NOMO-1 (cell line): ENCODE measurements around the gene FCAMR.
"Not testable (repeated sequence)": the region's sequence is repeated elsewhere in the genome, so short reads cannot be mapped to it uniquely, and the experiment has no call there.

ENCODE experiments used
- DNase-seq, 2 experiments: peaks; one replicate each; lab custom pipeline; 2025; ENCODE audit not compliant: unreplicated experiment in 2 of 2; lab: John Stamatoyannopoulos, UW

FCAMR gene

DNA sequence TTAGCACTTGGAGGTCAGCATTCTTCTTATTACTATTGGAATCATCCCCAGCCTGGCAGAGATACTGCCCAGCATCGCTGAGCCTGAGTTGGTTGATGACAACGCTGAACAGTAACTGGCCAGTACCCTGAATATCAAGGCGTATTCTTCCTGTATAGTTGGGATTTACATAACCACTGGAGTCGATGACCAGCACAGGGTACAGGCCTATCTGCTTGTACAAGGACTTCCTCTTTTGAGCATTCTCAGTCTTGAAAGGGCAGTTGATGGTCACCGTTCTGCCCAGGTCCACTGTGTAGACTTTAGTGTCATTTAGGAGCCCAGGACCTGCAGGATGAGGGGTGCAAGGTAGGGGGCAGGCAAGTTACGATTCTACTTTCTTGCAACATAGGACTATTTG, 32.8 kb downstream of the FCAMR start:
- no peak for DNase-seq

DNA sequence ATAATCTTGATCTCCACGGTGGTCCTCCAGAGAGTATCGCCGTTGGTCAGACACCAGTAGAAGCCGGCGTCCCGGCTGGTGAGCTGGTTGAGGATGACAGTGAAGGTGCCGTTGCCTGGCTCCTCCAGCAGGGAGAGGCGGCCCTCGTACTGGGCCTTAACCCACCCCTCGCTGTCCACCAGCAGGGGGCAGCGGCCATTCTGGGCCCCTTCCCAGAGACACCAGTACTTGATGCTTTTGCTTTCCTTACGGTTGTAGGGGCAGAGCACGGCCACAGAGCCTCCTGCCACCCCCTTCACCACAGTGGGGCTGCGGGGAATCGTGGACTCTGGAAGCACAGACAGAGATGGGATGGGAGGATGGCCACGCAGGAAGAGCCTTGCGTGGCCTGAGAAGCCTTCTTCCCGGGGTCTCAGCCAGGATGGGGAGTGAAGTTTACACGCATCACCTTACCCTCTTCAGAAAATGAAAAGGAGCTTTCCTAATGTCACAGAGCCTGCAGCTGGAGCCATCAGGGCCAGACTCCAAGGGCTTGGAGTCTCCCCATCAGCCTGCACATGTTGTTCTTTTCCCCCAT, 34.7 kb downstream of the FCAMR start:
- DNase-seq = peak; percentile 39 to 72

DNA sequence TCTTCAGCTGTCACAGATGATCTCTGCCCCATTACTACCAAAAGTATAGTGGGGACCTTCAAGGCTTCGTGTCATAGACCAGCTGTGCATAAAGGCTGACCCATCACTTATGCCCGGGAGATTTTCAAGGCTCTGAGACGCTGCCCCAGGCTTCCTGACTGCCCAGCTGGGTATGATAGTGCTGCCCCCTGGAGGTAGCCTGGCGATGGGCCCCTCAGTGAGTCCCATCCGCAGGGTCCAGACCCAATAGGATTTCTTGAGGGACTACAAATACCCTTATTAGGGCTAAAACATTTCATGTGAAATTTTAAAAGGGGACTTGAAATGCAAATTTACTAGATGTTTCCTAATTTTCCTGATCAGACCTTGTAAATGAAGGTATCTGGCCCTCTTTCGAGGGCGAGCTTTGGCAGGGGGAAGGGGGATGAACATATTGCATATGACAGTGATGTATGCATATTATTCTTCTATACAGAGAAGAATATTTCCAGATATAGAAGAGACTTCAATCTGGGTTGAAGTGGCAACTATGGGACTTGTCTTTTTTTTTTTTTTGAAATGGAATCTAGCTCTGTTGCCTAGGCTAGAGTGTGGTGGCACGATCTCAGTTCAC, 36.8 kb downstream of the FCAMR start:
- DNase-seq = peak in 1 of 2 experiments; percentile 42

DNA sequence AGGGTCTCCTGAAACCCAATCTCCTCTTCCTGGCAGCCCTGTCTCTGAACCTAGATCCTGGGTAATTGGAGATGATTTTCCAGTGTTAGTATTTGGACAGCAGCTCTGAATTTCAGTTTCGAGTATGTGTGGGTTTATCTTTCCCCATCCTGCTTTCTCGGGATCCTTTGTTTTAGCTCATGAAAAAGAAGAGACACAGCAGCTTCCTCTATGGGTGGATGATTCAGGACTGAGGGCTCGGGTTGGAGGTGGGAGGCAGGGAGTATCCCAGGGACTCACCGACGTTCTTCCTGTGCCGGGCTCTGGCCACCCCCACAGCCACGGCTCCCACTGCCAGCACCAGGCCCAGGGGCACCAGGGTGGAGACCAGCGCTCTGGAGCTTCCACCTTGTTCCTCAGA, 38.1 kb downstream of the FCAMR start:
- DNase-seq = no peak

DNA sequence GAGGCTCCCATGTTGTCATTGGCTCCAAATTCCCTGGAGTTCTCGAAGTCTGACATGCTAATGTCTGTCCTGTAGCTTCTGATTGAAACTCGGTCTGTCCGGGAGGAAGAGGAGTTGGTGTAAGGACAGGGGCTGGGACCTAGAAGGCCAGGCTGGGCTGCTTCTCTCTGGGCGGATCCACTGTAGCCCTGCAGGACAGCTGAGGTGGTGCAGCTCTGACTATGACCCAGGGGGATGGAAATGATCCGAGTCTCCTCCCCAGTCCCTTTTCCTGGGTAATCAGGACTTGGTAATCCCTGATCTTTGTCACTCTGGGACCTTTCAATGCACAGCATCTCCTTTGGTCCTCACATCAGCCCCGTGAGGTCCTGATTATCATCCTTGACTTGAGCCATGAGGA, 38.6 kb downstream of the FCAMR start:
- no peak for DNase-seq

DNA sequence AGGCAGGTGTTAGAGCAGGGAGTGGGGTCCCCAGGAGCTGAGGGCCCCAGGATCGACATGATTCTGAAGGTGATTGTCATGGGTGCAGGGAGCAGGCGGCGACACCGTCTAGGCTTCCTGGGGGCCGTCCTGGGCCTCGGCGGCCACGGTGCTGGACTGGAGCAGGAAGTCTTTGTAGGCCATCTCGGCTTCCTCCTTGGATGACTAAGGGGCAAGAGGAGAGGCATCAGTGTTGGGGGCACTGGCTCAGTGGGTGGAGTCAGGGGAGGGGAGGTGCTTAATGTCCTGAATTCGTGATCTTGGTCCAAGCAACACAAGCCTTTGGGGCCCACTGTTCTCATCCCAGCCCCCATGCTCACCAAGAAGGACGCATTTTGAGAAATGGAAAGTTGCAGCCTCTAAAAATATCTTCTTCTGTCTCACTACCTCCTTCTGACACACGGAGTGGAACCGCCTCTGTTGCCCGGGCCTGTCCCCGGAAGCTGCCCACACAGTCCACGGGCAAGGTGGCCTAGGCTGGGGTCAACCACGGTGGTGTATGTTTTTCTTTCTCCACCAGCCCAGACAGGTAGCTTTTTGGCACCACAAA, 40.0 kb downstream of the FCAMR start:
- DNase-seq = peak; percentile 65 to 74

DNA sequence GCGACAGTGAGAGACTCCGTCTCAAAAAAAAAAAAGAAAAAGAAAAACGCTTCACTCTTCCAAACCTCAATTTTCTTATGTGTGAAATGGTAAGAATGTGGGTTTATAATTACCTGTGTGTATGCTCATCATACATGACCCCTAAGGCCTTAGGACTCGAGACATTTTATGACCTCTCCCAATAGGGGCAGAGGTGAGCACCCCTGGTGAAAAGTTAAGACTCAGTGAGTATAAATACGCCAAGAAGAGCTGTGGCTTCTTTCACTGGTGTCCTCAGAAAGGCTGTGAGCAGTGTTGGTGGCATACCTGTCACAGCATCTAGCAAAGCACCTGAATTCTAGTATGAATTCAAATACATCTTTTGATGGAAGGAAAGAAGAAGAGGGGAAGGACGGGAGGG, 40.7 kb downstream of the FCAMR start:
- DNase-seq = no peak

DNA sequence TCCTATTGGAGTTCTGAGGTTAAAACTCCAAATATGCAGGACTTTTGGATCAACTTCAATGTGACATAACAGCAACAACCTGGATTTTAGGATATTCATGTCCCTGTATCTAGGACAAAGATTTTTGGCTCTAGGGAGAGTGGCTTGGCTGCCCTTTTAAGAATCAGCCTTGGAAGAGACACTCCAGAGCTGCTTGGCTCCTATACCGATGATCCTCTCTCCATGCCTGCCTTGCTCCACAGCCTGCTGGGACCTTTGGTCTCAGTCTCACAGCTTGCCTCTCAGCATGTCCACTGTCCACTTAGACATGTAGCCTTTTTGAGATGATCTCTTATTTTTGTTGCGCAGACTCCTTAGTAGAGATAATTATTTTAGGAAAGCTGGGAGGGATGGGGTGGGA, 44.0 kb downstream of the FCAMR start:
- no peak for DNase-seq

DNA sequence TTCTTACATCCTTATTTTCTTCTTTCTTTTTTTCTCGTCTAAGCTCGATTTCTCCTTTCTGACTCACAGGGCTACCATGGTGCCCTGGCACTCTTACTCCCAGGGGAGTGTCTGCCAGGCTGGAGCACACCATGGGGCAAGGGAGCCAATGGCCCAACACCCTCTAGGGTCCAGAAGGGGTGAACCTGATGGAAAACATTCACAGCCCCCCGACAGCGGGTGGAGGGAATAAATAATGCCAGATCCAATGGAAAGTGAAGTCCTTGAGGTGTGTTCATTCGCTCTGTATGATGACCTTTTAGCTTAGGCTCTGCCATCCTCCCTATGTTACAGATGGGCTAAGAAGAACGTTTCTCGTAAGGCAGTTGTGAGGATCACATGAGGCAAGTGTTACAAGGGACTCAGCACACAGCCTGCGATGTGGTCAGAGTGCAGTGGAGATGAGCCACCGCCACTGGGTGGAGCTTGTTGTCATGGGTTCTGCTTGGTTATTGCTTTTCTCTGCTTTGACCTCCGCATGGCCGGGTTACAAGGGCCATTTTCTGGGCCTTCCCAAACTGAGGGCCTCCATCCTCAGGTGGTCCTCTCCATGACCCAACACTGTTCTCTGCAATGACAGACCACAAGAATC, 45.0 kb downstream of the FCAMR start:
- DNase-seq = peak in 1 of 2 experiments; percentile 49

DNA sequence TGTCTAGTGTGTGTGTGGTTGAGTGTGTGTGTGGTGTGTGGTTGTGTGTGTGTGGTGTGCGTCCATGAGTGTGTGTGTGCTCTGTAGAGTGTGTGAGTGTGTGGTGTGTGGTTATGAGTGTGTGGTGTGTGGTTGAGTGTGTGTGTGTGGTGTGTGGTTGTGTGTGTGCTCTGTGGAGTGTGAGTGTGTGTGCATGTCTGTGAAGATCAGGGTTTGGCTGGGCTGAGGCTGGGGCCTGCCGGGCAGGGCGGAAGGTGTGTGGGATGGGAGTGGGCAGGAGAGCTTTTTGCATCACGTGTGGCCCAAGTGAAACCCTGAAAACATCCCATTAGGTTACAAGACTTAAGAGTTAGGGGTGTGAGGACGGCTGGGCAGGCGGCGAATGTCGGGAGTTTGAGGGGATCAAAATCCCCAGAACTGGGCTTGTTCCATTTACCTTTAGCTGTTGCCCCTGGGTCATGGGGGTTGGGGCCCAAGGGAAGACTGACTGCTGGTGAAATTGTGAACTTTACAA, 45.6 kb downstream of the FCAMR start:
- DNase-seq = peak in 1 of 2 experiments; percentile 28

DNA sequence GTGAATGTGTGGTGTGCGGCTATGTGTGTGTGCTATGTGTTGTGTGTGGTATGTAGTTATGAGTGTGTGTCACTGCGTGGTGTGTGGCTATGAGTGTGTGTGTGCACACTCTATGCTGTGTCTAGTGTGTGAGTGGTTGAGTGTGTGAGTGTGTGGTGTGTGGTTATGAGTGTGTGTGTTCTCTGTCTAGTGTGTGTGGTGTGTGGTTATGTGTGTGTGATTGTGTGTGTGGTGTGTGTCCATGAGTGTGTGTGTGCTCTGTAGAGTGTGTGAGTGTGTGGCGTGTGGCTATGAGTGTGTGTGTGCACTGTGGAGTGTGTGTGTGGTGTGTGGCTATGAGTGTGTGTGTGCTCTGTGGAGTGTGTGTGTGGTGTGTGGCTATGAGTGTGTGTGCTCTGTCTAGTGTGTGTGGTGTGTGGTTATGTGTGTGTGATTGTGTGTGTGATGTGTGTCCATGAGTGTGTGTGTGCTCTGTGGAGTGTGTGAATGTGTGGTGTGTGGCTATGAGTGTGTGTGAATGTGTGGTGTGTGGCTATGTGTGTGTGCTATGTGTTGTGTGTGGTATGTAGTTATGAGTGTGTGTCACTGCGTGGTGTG, 46.2 kb downstream of the FCAMR start:
- DNase-seq = not testable (repeated sequence)

DNA sequence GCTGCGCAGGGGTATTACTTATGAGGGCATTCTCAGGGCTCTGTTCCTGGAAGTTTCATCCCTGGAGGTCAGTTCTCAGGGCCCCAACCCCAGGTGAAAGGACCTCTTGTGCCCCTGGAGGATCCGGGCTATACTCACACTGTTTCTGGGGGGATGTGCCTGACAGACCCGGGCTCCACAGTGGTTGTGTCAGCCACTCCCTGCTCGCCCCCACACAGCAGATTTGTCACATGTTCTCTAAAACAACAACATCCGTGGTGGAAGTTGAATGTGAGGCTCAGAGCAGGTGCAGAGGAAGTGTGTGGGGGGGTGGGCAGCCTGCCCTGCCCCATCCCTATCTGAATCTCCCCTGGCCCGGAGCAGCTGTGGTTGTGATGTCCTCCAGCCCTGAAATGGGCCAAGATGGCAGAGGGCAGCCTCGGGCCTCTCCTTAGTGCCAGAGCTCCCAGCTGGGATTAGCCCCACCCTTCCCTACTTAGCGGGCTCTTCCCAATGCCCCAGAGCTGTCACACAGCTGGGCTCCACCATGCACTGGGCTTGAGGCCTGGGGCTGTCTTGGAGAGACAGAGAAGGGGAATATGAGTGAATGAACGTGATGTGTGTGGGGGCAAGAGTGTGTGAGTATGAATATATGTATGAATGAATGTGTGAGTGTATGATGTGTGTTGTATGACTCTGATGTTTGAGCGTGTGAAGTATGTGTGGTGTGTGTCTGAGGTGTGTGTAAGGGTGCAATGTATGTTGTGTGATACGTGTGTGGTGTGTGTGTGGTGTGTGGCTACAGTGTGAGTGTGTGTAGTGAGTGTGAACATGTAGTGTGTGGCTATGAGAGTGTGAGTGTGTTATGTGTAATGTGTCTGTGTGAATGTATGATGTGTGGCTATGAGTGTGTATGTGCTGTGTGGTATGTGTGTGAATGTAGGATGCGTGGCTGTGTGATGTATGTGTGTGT, 47.0 kb downstream of the FCAMR start:
- DNase-seq = peak in 1 of 2 experiments; percentile 16

DNA sequence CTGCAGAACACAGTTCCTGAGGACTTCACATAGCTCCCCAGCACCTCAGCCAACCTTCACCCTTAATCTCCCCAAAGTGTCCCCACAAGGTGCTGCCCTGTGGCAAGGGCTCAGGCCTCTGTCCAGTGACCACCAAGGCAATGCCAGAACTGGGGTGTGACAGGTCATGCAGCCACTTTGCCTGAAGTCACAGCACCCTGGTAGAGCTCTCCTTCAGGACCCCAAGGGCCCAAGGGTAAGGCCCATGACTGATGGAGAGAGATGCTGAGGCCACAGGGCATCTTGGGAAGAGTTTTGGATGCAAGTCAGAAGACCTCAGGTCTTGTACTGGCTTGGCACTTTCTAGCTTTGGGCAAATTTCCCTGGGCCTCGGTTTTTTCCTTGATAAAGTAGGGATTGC, 47.7 kb downstream of the FCAMR start:
- no peak for DNase-seq

DNA sequence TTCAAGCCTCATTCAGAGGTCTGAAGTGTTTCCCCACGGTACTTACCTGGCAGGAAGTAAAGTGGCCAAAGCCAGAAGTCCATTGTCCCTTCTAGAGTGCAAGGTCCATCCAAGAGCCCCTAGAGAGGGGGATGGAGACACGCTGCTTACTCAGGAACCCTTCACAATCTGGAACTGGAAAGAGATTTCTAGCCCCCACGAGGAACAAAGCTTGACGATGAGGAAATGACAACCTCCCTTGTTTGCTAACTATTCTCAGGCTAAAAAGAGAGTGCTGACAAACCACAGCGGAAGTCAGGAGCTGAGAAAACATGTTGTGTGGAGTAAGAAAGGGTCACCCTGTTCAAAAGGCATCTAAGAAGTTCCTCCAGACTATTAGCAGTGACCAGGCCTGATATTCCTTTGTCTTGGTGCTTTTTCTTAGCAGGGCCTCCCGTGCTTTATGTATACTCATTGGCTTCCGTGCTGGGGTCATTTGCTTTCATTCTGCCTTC, 48.4 kb downstream of the FCAMR start, which contains the start of gene FCMR:
FCMR (minus strand) TSS at position 170 of the 494 bp plus-strand sequence; CDS start at position 83, 87 bp downstream.
- peak; percentile 80 to 92 for DNase-seq

DNA sequence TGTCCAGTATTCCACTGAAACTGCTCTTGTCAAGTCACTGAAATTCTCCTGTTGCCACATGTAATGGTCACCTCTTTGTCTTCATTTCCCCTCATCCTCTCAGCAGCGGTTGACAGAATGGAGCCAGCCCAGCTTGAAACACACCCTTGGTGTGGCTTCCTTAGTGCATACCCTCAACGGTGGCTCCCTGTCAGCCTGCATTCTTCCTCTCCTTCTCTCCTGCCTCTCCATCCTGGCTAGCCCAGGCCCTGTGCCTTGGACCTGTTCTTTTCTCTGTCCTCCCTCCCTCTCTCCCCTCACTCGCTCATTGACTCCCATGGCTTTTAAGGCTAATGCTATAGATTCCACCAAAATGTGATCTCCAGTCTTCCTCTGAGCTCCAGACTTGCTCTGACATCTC, 52.2 kb downstream of the FCAMR start:
- DNase-seq = no peak

DNA sequence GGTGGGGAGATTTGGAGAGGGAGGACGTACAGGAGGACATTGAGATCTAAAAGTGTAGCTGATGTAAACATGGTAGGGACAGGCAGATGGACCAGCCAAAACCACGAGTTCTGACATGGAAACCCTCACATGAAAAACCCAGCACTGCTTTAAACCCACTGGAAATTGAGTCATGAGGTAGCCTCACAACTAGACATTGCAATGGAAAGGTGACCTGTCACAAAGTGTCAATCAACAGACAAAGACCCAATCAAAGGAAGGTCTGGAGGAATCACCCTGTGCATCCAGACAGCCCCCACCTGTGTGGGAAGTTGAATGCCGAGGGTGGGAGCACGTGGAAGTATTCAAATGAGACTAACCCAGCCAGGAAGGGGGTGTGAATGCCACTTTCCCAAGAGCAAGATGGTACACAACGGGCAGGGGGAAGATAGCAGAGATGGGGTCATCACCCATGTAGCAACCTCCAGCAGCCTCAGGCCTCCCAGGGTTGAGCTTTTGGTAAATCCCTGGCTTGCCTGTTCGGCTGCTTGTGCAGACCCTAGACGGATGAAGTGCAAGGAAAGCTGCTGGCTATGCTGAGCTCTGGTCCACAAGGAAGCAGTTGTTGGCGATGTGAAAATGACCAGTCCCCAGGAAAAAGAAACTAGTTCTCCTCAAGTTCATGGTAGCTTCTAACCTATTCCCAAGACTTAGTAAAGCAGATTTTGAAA, 54.1 kb downstream of the FCAMR start:
- no peak for DNase-seq

DNA sequence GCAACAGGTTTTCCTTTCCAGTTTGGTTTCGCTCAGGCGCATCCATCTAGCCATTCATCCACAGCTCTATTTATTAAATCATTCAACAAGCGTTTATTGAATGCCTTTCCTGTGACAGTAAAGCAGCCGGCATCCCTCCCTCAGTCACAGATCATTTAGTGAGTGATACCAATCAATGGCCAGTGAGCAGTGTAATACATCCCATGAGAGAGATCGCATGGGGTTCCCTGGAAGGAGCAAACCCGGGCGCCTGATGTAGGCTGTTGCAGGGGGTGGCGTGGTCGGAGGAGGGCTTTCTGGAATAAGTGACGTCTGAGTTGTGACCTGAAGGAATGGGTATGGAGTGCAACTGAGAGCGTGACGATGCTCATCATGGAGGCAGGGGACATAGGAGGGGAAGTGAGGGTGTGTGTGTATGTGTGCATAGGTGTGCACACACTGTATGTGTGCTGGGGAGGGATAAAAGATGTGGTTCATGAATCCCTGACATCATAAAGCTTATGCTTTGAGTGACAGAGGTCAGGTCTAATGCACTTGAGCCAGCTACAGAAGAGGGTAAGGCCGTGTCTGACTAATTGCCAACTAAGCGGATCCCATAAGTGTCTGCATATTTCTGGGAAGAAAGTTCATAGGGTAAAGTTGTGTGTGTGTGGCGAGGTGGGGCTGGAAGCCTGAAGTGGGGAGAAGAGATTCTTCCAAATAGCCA, 55.1 kb downstream of the FCAMR start:
- no peak for DNase-seq

DNA sequence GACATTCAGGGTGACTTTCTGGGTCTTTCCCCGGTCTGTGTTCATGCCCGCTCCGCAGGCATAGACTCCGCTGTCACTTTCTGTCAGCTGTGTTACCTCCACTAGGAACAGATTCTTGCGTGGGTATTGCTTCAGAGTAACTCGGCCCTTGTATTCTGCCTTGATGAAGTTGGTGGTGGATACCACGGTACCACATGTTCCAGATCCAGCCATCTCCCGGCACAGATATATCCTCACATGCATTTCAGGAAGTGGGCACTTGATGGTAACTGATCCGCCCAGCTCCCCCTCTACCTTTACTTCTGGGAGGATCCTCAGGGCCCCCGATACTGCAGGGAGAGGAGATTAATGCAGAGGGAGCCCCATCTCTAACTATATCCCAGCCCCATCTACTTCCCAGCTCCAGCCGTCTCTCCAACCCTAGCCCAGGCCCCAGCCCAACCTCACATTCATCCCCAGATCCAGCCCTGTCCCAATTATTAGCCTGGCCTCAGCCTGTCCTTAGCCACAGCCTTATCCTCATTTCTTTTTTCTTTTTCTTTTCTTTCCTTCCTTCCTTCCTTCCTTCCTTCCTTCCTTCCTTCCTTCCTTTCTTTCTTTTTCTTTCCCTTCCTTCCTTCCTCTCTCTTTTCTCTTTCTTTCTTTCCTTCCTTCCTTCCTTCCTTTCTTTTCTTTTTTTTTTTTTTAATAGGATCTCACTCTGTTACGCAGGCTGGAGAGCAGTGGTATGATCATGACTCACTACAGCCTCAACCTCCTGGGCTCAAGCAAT, 56.3 kb downstream of the FCAMR start:
- no peak for DNase-seq
